Activated T-cell treated with anti-CD3 and anti-CD28 coated beads for 4 hours (primary cell): Measurements from ENCODE around the gene HMCN1.
"Not testable (repeated sequence)": the region's sequence is repeated elsewhere in the genome, so short reads cannot be mapped to it uniquely, and the experiment has no call there.

Experiments used
- DNase-seq: peaks from one replicate; pipeline ENCODE4 v3.0.0-alpha.2; 2020

Gene HMCN1

GRCh38 chr1:185860311-185860710 lies 126.1 kb downstream of the HMCN1 start:
- DNase-seq: no peak

- DNase-seq: no peak
Measured at GRCh38 chr1:185860859-185861258, 126.7 kb downstream of the HMCN1 start.

DNA sequence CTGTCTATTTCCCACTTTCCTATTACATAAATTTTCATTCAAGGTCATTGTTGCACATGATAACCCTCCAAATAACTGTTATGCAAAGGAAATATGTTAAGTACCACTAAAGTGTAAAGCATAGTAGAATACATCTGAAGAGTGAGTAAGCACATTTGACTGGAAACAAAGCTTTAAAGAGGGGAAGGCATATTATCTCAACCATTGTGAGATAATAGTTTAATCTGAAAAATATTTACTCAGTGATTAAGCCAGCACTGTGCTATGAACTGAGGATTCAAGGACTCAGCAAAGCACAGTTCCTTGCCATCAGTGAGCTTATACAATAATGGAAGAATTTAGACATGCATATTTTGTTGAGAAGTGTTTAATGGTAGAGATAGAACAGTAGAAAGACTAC lies 127.4 kb downstream of the HMCN1 start:
- no peak for DNase-seq

DNA sequence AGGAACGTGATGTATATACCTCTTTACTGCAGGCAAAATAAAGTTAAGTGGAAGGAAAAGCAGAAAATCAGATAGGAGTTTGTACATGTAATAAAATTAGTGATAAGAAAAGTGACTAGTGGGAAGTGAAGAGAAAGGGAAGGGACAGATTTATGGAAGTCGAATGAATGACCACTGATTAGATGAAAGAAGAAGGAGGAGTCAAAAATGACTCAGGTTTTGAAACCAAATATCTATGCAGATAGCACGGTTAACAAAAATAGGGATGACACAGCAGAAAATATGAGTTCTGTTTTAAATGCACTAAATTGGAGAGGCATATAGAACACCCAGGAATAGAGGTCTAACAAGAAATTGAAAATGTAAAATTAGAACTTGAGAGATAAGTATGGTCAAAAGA lies 128.0 kb downstream of the HMCN1 start:
- no peak for DNase-seq

DNA sequence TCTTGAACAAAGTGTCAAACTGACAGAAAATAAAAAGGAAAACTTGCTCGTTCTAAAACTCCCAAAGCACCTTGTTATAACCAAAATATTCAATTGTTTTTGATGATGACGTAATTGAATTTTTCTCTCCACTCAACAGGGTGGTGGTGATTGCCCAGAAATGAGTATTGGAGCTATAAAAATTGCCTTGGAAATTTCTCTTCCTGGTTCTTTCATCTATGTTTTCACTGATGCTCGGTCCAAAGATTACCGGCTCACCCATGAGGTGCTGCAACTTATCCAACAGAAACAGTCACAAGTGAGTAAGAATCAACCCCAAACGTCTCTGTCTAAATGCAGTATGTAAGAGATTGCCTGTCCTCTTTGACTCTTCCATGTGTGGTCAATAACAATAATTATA lies 130.1 kb downstream of the HMCN1 start:
- DNase-seq: no peak

GRCh38 chr1:185864889-185865517 lies 130.8 kb downstream of the HMCN1 start:
- no peak for DNase-seq

DNA sequence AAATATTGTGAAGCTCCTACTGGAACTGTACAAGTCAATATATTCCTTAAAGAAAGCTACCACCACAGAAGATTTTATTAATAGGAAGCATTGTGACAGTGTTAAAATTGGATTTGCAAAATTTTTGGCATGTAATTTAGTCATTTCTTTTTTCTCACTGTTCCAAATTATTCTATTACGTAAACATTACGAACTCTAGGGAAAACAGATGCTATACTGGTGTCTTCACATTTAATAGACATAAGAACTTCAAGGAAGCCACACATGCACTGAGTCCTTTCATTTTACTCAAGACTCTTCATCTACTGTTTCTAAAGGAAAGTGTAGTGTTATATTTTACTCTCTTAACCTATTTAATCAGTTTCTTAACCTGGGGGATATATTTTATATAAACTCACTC lies 135.4 kb downstream of the HMCN1 start:
- no peak for DNase-seq

DNA sequence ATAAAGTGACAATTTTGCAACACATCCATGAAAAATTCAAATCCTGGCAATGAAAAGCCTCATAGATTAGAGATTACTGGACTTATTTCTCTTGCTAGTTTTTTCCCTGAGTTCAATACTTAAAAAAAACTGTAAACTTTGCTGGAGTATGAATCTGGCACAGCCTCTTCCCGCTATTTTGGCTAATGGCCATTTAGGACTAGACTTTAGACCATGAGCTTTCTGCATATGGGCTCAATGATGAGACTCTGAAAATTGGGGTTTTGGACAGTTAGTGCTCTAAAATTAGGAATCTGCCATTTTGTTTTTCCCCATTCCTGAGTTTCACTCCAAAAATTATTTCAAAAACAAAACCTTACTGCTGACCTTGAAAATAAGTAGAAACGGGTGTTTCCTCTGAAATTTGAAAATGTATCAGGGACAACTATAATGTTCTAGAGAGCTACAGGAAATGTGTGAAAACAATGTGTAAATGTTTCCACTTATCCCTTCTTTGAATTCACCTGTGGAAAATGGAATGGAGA lies 137.5 kb downstream of the HMCN1 start:
- DNase-seq: no peak

DNA sequence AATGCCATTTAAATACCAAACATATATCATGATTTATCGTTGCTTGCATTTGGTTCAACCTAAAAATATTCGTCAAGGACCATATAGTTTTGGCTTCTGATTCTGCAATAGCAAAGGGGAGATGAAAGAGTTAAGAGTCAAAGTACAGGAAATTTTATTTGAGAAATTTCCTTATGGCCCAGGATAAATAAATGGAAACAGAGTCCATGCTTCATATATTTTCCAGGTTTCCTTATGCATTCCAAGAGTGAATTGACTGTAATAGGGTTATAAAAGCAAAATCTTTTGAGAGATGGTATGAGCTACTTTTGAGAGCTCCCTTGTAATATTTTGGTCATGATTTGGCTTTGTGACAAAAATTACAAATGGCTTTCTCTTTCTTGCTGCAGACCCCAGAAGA lies 140.1 kb downstream of the HMCN1 start:
- DNase-seq: no peak

GRCh38 chr1:185880330-185880729 lies 146.1 kb downstream of the HMCN1 start:
- no peak for DNase-seq

GRCh38 chr1:185880779-185881333 lies 146.7 kb downstream of the HMCN1 start:
- no peak for DNase-seq

GRCh38 chr1:185886046-185886445 lies 151.9 kb downstream of the HMCN1 start:
- no peak for DNase-seq

DNA sequence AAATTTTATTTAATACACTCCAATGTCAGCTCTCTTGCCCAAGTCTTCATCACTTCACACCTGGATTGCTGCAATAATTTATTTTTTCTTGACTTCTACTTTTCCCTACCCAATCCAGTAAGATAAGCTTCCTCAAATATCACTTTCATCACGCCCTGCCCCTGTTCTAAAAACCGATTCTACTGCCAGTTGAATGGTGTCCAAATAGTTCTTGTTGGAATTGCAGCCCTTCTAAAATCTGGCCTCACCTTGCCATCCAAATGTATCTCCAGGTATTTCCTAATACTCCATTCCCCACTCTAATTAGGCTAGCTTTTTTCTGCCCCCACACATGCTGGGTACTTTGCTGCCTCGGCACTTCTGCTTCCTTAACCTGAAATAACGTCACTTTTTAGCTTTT lies 152.5 kb downstream of the HMCN1 start:
- DNase-seq: no peak

GRCh38 chr1:185892831-185893403 lies 158.7 kb downstream of the HMCN1 start:
- DNase-seq: not testable (repeated sequence)

DNA sequence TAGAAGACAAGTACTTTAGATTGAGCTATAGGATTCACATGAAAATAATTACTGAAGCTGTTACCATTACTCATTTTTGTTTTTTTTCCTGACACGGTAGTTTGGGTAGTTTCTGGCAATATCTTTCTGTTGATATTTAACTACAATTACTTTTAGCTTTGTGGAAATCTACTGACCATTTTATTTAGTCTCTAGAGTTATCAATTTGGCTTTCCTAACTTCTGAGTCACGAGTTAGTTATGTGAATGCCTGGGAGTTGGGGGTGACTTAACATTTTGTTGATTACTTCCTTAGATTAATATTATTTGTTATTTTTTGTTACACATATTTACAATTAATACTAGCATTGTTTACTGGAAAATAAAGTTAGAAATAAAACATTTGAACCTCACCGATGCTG lies 160.6 kb downstream of the HMCN1 start:
- no peak for DNase-seq

- DNase-seq: no peak
Measured at GRCh38 chr1:185895208-185895900, 161.2 kb downstream of the HMCN1 start.

DNA sequence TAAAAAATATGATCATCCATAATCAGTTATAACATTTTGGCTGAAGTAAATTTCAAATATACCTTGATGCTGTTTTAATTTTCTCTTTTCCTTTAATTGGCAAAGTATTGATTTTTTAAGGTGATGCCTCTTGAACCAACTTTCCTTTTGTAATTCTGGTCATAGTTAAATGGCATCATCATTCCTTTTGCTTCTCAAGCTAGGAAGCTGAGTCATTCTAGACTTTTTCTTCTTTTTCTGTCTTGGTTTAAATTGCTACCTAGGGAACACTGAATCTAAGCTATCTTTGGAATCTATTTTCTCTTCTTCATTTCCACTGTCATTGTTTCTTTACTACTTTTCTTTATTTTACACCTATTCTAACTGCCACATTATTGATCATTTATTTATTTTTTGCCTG lies 162.7 kb downstream of the HMCN1 start:
- DNase-seq: no peak

DNA sequence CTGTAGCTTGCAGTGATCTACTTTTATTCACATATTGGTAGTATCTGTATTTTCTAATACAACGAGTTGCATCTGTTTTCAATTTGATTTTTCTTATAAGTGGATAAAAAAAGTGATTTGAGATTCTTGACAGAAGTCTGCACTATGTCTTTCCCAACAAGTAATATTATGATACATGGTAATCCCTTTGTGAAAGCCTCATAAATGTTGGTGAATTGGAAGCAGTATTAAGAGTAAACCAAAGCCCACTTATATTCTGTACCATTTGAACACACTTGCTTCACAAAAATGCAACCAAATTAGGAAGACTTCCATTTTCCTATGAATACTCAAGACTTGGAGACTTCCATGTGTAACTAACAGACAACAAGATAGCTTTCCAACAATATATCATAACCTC lies 172.0 kb downstream of the HMCN1 start:
- DNase-seq: no peak

DNA sequence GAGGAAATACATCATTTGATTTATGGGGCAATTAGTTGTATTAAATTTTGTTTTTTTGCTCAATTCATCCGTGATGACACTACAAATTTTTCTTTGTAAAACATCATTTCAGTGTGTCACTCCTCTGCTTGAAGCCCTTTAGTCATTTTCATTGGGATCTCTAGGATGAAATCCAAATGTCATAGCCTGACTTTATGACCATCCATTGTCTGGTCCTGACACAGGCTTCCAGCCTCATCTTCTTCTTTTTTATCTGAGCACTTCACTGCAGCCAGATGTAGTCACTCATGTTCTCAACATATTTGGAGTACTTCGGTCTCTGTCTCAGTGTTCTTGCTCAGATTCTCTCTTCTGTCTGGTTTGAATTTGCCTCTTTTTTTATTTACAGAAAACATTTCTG lies 173.1 kb downstream of the HMCN1 start:
- no peak for DNase-seq

DNA sequence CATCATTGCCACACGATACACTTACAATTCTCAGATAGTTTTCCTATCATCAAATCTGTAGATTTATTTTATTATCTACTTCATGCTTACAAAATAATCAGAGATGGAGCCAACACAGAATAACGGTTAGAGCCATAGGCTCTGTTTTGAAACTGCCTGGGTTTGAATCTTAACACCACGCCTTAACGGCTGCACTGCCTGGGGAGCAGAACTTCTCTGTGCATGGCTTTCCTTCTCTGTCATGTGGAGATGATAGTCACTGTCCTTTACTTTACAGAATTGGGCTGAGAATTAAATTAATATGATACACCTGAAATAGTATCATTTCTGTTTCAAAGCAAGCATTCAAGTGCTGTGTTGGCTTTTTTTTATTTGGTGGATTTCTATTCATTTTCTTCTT lies 177.8 kb downstream of the HMCN1 start:
- no peak for DNase-seq

DNA sequence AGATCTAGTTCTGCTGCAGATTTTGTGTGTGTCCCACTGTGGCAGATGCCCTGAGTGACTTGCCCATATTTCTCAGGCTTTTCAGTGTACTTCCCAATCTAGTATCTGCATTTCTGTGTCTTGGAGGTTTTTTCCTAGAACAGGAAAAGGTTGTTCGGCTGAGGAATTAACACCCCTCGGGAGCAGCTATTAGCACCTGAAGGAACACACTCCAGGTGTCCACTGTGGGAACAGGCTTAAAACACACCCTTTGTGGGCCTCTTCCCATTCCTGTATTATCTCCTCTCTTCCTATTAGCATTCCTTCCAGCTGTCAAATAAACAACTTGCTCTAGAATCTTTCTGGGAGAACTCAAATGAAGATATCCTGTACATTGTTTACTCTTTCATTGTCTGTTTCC lies 178.3 kb downstream of the HMCN1 start:
- no peak for DNase-seq

GRCh38 chr1:185914089-185914488 lies 179.9 kb downstream of the HMCN1 start:
- DNase-seq: no peak

DNA sequence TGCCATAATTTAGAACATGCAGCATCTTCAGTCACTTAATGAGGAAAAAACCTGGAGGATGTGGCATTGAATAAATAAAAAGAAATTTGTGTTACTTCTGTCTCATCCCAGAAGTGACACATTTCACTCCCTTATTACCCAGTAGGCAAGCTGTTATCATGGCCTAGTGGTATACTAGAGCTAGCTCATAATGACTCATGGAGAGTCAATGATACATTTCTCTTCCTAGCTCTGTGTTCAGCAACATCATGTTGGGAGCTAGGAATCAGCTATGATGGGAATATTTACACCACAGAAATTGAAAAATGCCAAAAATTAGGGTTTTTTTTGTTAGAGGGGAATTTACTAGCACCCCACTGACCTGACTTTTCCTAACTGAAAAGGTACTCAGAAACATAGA lies 182.7 kb downstream of the HMCN1 start:
- no peak for DNase-seq

DNA sequence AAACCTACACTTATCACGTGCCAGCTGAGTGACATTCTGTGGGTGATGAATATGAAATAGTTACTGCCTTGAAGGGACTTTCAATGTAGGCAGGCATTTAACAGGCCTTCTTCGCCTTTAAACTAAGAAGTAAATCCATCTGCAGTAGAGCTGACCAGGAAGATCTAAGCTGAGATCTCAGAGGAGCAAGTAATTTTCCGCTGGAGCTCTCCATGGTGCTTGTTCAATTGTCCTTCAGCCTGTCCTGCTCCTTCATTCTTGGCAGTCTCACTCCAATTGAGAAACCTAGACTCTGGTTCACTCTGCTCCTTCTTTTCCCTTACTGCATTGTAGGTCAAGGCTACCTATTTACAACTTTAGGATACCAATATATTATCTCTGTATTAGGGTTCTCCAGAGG lies 183.5 kb downstream of the HMCN1 start:
- DNase-seq: no peak
